GM12801 (cell line): Measurements from ENCODE around the gene CAPN15.

Experiments
- TF ChIP-seq, protein P1 (sequence below): IDR thresholded peaks from one replicate; pipeline ENCODE4 v1.5.1; 2011; ENCODE audit warnings: control low read depth; ENCODE audit not compliant: insufficient read length; ENCODE audit errors: extremely low read depth

CAPN15 gene

DNA sequence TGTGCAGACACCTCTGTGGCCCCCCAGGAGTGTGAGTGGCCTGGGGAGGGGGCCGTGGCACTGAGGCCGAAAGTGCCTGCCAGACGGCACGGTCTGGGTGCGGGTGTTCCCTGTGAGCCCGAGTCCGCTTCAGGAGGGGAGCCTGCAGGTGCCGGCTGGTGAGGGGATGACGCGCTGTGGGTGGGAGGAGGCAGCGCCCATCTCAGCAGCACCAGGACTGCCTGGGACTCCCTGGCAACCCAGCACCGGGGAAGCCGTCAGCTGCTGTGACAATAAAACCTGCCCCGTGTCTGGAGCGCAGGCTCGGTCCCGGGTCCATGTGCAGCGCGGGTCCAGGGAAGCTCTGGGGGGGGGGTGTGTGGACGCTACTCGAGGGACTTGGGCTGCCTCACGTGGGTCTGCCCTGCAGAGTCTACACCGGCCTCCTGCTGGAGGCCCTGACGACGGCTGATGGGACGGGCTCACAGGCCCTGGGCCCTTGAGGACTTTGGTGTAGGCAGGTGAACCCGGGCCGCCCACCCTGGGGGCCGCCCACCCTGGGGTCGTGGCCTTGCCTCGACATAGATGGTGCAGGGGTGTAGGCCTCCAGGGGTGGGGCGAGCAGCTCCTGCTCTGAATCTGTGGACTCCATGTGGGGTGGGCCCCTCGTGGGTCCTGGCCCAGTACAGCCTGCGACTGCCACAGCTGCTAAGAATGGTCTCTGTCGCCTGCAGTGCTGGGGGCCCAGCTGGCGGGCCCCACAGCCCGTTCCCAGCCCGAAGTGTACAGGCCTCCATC, 56.5 kb downstream of the CAPN15 start:
- TF ChIP-seq, protein P1, sequence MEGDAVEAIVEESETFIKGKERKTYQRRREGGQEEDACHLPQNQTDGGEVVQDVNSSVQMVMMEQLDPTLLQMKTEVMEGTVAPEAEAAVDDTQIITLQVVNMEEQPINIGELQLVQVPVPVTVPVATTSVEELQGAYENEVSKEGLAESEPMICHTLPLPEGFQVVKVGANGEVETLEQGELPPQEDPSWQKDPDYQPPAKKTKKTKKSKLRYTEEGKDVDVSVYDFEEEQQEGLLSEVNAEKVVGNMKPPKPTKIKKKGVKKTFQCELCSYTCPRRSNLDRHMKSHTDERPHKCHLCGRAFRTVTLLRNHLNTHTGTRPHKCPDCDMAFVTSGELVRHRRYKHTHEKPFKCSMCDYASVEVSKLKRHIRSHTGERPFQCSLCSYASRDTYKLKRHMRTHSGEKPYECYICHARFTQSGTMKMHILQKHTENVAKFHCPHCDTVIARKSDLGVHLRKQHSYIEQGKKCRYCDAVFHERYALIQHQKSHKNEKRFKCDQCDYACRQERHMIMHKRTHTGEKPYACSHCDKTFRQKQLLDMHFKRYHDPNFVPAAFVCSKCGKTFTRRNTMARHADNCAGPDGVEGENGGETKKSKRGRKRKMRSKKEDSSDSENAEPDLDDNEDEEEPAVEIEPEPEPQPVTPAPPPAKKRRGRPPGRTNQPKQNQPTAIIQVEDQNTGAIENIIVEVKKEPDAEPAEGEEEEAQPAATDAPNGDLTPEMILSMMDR: no peak

- TF ChIP-seq, protein P1: no peak
Observed at GRCh38 chr16:585351-585750, 57.8 kb downstream of the CAPN15 start.

- TF ChIP-seq, protein P1: no peak
Observed at GRCh38 chr16:586047-586644, 58.6 kb downstream of the CAPN15 start.

- TF ChIP-seq, protein P1: no peak
Observed at GRCh38 chr16:586645-587590, 59.4 kb downstream of the CAPN15 start.

- TF ChIP-seq, protein P1: no peak
Observed at GRCh38 chr16:588639-588888, 61.1 kb downstream of the CAPN15 start.

GRCh38 chr16:588889-589657, 61.6 kb downstream of the CAPN15 start:
- TF ChIP-seq, protein P1: no peak
